HCT116 (cell line): Measurements from ENCODE around the gene ROS1. TPM values are rescaled to one million over a fixed set of nuclear protein-coding genes. Genes with fewer than 3 reads are reported as not detected.

ENCODE experiments used
- ATAC-seq: fragments of 200-7000 bp; cut with Tn5 transposase; 2 replicates; pipeline ENCODE4 v1.9.1; 2020; ENCODE audit warnings: mild to moderate bottlenecking, moderate library complexity
- BruUV-seq: library from RNA; stranded (reverse); fragments of 400-500 nt; replicated peaks from 2 replicates; lab custom pipeline; 2021; lab: Mats Ljungman, UMichigan
- CTCF ChIA-PET: fragments of 300-600 bp; sonication (Branson Sonifier 250); formaldehyde crosslinking; loops from one replicate; lab custom pipeline; 2021; ENCODE audit warnings: antibody characterized with exemption; lab: Charles Lee
- POLR2A ChIA-PET: fragments of 300-600, 350-600 bp; sonication (Branson Sonifier 250); formaldehyde crosslinking; loops from one replicate; lab custom pipeline; 2021; ENCODE audit warnings: antibody characterized with exemption; lab: Charles Lee
- RAD21 ChIA-PET, 2 experiments: fragments of 300-600 bp; sonication (Branson Sonifier 250); formaldehyde crosslinking; loops; one replicate each; lab custom pipeline; 2023; ENCODE audit warnings: low total read pairs in 2 of 2; ENCODE audit not compliant: uncharacterized antibody in 2 of 2, unreplicated experiment in 2 of 2, low non-redundant PET in 1 of 2; lab: Charles Lee
- DNase-seq: peaks from one replicate; pipeline ENCODE4 v3.0.0-alpha.2; 2010; ENCODE audit warnings: low read depth, low spot score
- H2AFZ ChIP-seq: fragments of 200-600 bp; shearing (Covaris generic), sonication (generic); 2 replicates; pipeline ENCODE4 v1.6.1; 2017; ENCODE audit warnings: low read depth, mixed run types, mixed read lengths, antibody characterized with exemption, low read length; ENCODE audit not compliant: poor library complexity, severe bottlenecking
- H3K27ac ChIP-seq: 2 replicates; pipeline ENCODE4 v1.5.1; 2012; ENCODE audit warnings: low read depth, low read length
- H3K27me3 ChIP-seq: fragments of 200-600 bp; sonication (generic); 2 replicates; pipeline ENCODE4 v1.6.1; 2016; ENCODE audit warnings: mixed run types, low read length, mixed read lengths; ENCODE audit not compliant: insufficient read depth
- H3K36me3 ChIP-seq, 2 experiments: fragments of 200-500 bp in 1 of 2; fragments of 200-600 bp in 1 of 2; sonication (Bioruptor generic) in 1 of 2; sonication (generic) in 1 of 2; 2 replicates each; pipeline versions ENCODE4 v1.5.1 to v1.6.1; 2014 to 2016; ENCODE audit warnings: low read length in 2 of 2, inconsistent platforms in 1 of 2, mixed read lengths in 1 of 2, mixed run types in 1 of 2; ENCODE audit not compliant: insufficient read depth in 2 of 2, control insufficient read depth in 1 of 2
- H3K4me1 ChIP-seq, 2 experiments: fragments of 200-600 bp in 1 of 2; sonication (generic) in 1 of 2; 2 replicates each; pipeline versions ENCODE4 v1.5.1 to v1.6.1; 2012 to 2017; ENCODE audit warnings: low read length in 2 of 2, inconsistent platforms in 1 of 2, mild to moderate bottlenecking in 1 of 2, mixed read lengths in 1 of 2, mixed run types in 1 of 2, moderate library complexity in 1 of 2; ENCODE audit not compliant: insufficient read depth in 2 of 2, control insufficient read depth in 1 of 2
- H3K4me2 ChIP-seq: fragments of 200-600 bp; sonication (generic); 2 replicates; pipeline ENCODE4 v1.6.1; 2017; ENCODE audit warnings: mixed run types, low read length, mixed read lengths
- H3K4me3 ChIP-seq, 2 experiments: fragments of 200-600 bp in 1 of 2; sonication (generic) in 1 of 2; replicated peaks in 1 of 2; 2 replicates each; pipeline ENCODE4 v1.5.1; 2011 to 2016; ENCODE audit warnings: low read length in 2 of 2, control low read depth in 1 of 2, low read depth in 1 of 2, mild to moderate bottlenecking in 1 of 2, mixed read lengths in 1 of 2, mixed run types in 1 of 2
- H3K79me2 ChIP-seq: fragments of 200-600 bp; sonication (generic); 2 replicates; pipeline ENCODE4 v1.6.1; 2017; ENCODE audit warnings: mild to moderate bottlenecking, mixed run types, low read length, moderate library complexity, mixed read lengths; ENCODE audit not compliant: insufficient read depth
- H3K9ac ChIP-seq: fragments of 200-600 bp; sonication (generic); 2 replicates; pipeline ENCODE4 v1.6.1; 2016; ENCODE audit warnings: low read length, mixed read lengths
- H3K9me2 ChIP-seq: fragments of 200-600 bp; sonication (generic), shearing (Covaris generic); 2 replicates; pipeline ENCODE4 v1.6.1; 2017; ENCODE audit warnings: mixed run types, mild to moderate bottlenecking, moderate library complexity; ENCODE audit not compliant: insufficient read depth
- H3K9me3 ChIP-seq, 2 experiments: fragments of 200-500 bp in 1 of 2; fragments of 200-600 bp in 1 of 2; sonication (Bioruptor generic) in 1 of 2; sonication (generic) in 1 of 2; 2 replicates each; pipeline ENCODE4 v1.6.1; 2014 to 2017; ENCODE audit warnings: low read length in 2 of 2, mixed read lengths in 2 of 2, inconsistent platforms in 1 of 2, low read depth in 1 of 2, mild to moderate bottlenecking in 1 of 2, mixed run types in 1 of 2, moderate library complexity in 1 of 2; ENCODE audit not compliant: control insufficient read depth in 1 of 2, insufficient read depth in 1 of 2
- H4K20me1 ChIP-seq: fragments of 200-600 bp; sonication (generic), shearing (Covaris generic); 2 replicates; pipeline ENCODE4 v1.6.1; 2017; ENCODE audit warnings: mixed run types, mild to moderate bottlenecking, moderate library complexity; ENCODE audit not compliant: insufficient read depth
- CBX3 ChIP-seq: IDR thresholded peaks from 2 replicates; pipeline ENCODE4 v1.6.1; 2012; ENCODE audit warnings: low read depth
- CTCF ChIP-seq, 3 experiments: fragments of 200-600 bp in 1 of 3; sonication (generic) in 1 of 3; IDR thresholded peaks in 2 of 3; conservative IDR thresholded peaks in 1 of 3; 2 replicates each; pipeline ENCODE4 v1.5.1; 2012 to 2017; ENCODE audit warnings: low read depth in 2 of 3, low read length in 2 of 3, antibody characterized with exemption in 1 of 3, borderline replicate concordance in 1 of 3, control low read depth in 1 of 3, mild to moderate bottlenecking in 1 of 3, mixed read lengths in 1 of 3, mixed run types in 1 of 3, moderate library complexity in 1 of 3; ENCODE audit not compliant: insufficient read depth in 1 of 3
- EGR1 ChIP-seq: IDR thresholded peaks from 2 replicates; pipeline ENCODE4 v1.6.1; 2012; ENCODE audit warnings: low read depth
- ELF1 ChIP-seq: IDR thresholded peaks from 2 replicates; pipeline ENCODE4 v1.6.1; 2012; ENCODE audit warnings: low read depth, borderline replicate concordance
- EZH2 ChIP-seq: fragments of 200-600 bp; sonication (generic); IDR thresholded peaks from 2 replicates; pipeline ENCODE4 v1.6.1; 2017; ENCODE audit warnings: antibody characterized with exemption, mixed run types
- EZH2phosphoT487 ChIP-seq: fragments of 200-600 bp; IDR thresholded peaks from 2 replicates; pipeline ENCODE4 v1.6.1; 2018; ENCODE audit warnings: antibody characterized with exemption, borderline replicate concordance
- FOSL1 ChIP-seq: IDR thresholded peaks from 2 replicates; pipeline ENCODE4 v1.6.1; 2012; ENCODE audit warnings: low read depth
- JUND ChIP-seq: IDR thresholded peaks from 2 replicates; pipeline ENCODE4 v1.6.1; 2012
- MAX ChIP-seq: IDR thresholded peaks from 2 replicates; pipeline ENCODE4 v1.6.1; 2012
- POLR2A ChIP-seq: IDR thresholded peaks from 2 replicates; pipeline ENCODE4 v1.7.0; 2011; ENCODE audit warnings: borderline replicate concordance; ENCODE audit not compliant: insufficient read depth, insufficient read length; ENCODE audit errors: extremely low read depth
- POLR2AphosphoS5 ChIP-seq: IDR thresholded peaks from 2 replicates; pipeline ENCODE4 v1.6.1; 2011; ENCODE audit warnings: mild to moderate bottlenecking, low read depth, low read length, moderate library complexity
- RAD21 ChIP-seq: IDR thresholded peaks from 2 replicates; pipeline ENCODE4 v1.6.1; 2012; ENCODE audit warnings: low read depth, mild to moderate bottlenecking
- REST ChIP-seq: IDR thresholded peaks from 2 replicates; pipeline ENCODE4 v1.6.1; 2012; ENCODE audit warnings: low read depth
- SIN3A ChIP-seq: IDR thresholded peaks from 2 replicates; pipeline ENCODE4 v1.6.1; 2012; ENCODE audit warnings: low read depth
- SP1 ChIP-seq: IDR thresholded peaks from 2 replicates; pipeline ENCODE4 v1.6.1; 2012; ENCODE audit warnings: low read depth
- TCF7L2 ChIP-seq: IDR thresholded peaks from 2 replicates; pipeline ENCODE4 v1.7.0; 2011; ENCODE audit warnings: borderline replicate concordance, inconsistent platforms; ENCODE audit not compliant: insufficient read depth, insufficient read length; ENCODE audit errors: extremely low read depth
- ZBTB33 ChIP-seq: IDR thresholded peaks from 2 replicates; pipeline ENCODE4 v1.6.1; 2011; ENCODE audit warnings: mild to moderate bottlenecking, low read length, moderate library complexity; ENCODE audit not compliant: insufficient replicate concordance; ENCODE audit errors: extremely low read depth
- ZFX ChIP-seq: fragments of 450-650 bp; IDR thresholded peaks from 2 replicates; pipeline ENCODE4 v1.6.1; 2017
- intact Hi-C: fragments of 100-400 bp; cut with micrococcal nuclease; formaldehyde crosslinking; loops from 2 replicates; pipeline ENCODE4 v1.10.0; 2022
- total RNA-seq: library from RNA; stranded (reverse); gene quantifications from one replicate; pipeline ENCODE4 v1.2.1, GENCODE V29; 2021; ENCODE audit not compliant: unreplicated experiment

The ROS1 gene
- total RNA-seq, 1 experiment from 2014 or later: not detected

- TF ChIP-seq EZH2phosphoT487: no peak
Observed at GRCh38 chr6:117328005-117328389, 97.7 kb downstream of the ROS1 start (continued).

GRCh38 chr6:117327149-117328004 is 98.4 kb downstream of the ROS1 start:
- DNase-seq (no peak), ATAC-seq (no peak)
- H3K4me1 ChIP-seq: no peaks in the 10 kb centered on the region
- H3K4me2 ChIP-seq: no peak overlapping the region
- CTCF ChIA-PET: no interaction called here
- POLR2A ChIA-PET: no interaction called here
- no peaks in the 10 kb centered on the region for H3K9me3 ChIP-seq
- no peaks in the 10 kb centered on the region for H3K9me2 ChIP-seq
- intact Hi-C loops: no loop called here
- no peak overlapping the region for H3K27ac ChIP-seq
- no peak overlapping the region for H2AFZ ChIP-seq
- RAD21 ChIA-PET: no interaction called here
- H3K79me2 ChIP-seq: no peaks in the 10 kb centered on the region
- BruUV-seq: no TSS peak
- H3K4me3 ChIP-seq: no peak overlapping the region
- no peaks in the 10 kb centered on the region for H3K36me3 ChIP-seq
- H3K27me3 ChIP-seq: no peaks in the 10 kb centered on the region
- H3K9ac ChIP-seq: no peak overlapping the region
- H4K20me1 ChIP-seq: no peaks in the 10 kb centered on the region
- TF ChIP-seq MAX (no peak), RAD21 (no peak), JUND (no peak), REST (no peak), ELF1 (no peak), ZBTB33 (no peak), TCF7L2 (no peak), POLR2A (no peak), CBX3 (no peak), EGR1 (no peak), POLR2AphosphoS5 (no peak), SIN3A (no peak), FOSL1 (no peak), SP1 (no peak), EZH2phosphoT487 (no peak), EZH2 (no peak), CTCF (IDR thresholded peaks at IDR 0.05 in 2 of 3, conservative IDR thresholded peaks at IDR 0.05 in 1 of 3; ENCODE audit: borderline replicate concordance in 1 of 3, insufficient read depth in 1 of 3, low read depth in 2 of 3, low read length in 2 of 3) (no peak), ZFX (no peak)
